Cerebellar nuclear complex (tissue), 1 donor: Measurements from ENCODE around the gene BCAM.
"Not testable (repeated sequence)": the region's sequence is repeated elsewhere in the genome, so short reads cannot be mapped to it uniquely, and the experiment has no call there.

Source experiments
- DNase-seq, 2 experiments: peaks; one replicate each; lab custom pipeline; 2025; lab: John Stamatoyannopoulos, UW

Gene BCAM

DNA sequence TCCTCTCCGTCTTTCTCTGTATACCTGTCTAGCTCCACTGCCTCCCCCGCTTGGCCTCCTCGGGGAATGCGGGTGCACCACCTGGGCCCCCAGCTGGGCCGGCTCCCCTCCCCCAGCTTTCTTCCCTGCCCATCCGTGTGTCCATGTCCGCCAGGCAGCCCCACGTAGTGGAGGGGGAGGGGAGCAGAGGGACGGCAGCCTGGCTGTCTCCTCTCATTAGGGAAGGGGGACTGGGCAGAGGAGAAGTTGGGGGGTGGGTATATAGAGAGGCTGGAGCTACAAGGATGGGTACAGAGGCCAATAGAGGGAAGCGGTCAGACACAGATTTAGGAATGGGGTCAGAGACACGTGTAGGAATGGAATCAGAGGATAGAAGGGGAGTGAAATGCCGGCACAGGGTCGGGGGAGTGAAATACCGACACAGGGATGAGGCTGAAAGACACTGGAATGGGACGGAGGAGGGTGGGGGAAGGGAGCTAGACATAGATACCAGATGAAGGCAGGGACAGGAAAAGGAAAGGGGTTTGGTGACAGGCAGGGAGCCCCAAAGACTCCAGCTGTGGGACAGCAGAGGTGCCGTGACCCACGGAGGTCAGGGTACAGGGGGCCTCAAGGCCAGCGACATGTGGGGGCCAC is 40.0 kb downstream of the BCAM start:
- no peak for DNase-seq

DNA sequence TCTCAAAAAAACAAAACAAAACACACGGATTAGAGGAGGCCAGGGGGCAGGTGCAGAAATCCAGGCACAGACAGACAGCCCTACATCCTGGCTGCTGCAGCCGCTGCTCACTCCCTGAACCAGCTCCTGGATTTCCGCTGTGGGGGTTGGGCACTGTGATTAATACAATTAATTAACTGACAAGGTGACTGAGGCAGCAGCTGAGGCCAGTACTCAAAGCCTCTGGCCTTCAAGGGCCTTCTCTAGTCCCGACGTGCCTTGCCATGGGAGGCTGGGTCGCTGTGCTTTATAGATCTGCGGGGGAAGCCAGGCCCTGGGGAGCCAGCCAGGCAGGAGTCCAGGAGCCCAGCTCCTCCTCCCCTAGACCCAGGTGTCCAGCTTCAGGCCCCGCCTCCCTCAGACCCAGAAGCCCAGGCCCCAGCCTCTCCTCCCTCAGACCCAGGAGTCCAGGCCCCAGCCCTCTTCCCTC is 41.8 kb downstream of the BCAM start:
- no peak for DNase-seq

DNA sequence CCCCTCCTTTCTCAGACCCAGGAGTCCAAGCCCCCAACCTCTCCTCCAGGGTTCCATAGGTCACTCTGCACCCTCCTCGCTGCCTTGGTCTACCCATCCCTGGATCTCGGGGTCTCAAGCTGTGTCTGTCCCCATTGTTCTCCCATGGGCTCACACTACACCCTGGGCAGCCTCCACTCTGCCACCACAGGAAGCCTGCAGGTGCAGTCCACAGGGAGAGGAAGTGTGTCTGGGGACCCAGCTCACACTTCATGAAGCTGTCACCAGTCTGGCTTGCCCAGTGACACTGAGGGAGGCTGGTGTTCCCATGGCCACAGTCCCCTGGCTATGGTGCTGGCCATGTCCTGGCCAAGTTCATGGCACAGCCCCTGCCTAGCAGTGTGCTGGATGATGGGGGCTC is 42.5 kb downstream of the BCAM start:
- DNase-seq, result no peak

DNA sequence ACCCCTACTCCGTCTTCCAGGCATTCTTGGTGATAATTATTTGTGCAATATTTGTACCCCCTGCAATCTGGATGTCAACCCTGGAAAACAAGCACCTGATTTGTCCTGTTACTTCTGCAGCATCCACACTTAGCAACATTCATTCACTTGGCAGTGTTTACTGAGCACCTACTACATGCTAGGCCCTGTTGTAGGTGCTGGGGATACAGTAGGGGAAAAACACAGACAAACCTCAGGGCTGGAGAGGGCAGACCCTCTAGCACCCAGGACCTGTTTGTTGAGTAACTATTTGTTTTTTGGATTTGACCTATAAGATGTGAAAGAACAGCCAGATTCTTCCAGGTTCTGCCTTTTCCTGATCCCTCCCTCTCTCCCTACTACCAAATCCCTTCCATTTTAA is 46.7 kb downstream of the BCAM start:
- no peak for DNase-seq

DNA sequence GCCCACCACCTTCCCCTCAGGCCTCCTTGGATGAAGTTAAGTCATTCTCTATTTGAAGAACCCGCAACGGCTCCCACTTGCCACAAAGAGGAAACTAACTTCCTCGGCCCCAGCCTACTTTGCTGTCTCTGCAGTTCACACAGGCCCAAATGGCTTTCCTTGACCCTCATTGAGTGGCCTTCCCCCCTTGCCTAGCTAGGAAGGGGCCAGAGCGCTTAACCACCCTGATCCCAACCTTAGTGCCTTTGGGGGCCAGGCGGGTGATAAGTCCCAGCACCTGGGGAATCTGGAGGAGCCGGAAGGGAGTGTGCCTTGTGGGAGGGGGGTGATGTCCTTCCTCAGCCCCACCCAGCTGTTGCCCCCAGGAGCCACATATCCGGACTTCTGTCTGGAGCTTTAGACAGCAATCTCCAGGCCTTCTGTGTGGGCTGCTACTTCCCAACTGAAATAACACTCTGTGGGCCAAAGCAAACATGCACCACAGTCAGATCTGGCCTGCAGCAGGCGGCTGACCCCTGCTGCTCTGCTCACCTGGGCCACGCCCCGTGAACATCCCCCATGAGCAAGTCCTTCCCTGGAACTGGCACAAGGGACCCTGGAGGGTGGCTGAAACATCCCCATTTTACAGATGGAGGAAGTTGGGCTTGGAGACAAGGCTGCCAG is 47.6 kb downstream of the BCAM start:
- DNase-seq, result no peak

DNA sequence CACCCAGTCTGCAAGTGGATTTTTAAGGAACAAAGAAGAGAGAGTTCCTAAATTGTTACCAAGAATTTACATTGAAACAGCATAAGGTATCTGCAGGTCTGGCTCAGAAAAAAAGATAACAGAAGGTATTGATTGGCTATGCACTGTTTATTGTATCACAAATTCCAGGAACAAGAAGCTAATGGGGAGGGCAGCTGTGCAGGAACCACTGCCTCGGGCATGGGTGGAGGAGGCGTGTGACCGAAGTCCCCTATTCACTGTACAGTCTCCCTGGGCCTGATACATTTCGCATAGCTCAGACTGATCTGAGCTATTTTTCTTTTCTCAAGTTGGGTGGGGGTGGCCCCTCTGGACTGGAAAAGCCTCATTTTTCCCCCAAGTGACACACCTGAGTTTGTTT is 48.9 kb downstream of the BCAM start:
- DNase-seq, result no peak

DNA sequence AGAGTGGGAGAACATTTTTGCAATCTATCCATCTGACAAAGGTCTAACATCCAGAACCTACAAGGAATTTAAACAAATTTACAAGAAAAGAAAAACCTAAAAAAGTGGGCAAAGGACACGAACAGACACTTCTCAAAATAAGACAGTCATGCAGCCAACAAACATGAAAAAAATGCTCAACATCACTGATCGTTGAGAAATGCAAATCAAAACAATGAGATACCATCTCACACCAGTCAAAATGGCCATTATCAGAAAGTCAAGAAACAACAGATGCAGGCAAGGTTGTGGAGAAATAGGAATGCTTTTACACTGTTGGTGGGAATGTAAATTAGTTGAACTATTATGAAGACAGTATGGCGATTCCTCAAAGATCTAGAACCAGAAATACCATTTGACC is 52.7 kb downstream of the BCAM start:
- not testable (repeated sequence) for DNase-seq

DNA sequence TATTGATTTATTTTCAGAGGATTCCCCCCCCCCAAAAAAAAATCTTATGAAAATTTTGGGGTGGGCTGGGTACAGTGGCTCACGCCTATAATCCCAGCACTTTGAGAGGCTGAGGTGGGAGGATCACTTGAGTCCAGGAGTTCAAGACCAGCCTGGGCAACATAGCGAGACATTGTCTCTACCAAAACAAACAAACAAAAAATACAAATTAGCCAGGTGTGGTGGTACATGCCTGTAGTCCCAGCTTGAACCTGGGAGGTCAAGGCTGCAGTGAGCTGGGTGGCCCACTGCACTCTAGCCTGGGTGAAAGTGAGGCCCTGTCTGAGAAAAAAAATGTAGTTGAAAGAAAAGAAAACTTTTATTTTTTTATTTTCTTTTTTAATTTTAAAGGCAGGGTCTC is 55.1 kb downstream of the BCAM start:
- DNase-seq, result no peak

DNA sequence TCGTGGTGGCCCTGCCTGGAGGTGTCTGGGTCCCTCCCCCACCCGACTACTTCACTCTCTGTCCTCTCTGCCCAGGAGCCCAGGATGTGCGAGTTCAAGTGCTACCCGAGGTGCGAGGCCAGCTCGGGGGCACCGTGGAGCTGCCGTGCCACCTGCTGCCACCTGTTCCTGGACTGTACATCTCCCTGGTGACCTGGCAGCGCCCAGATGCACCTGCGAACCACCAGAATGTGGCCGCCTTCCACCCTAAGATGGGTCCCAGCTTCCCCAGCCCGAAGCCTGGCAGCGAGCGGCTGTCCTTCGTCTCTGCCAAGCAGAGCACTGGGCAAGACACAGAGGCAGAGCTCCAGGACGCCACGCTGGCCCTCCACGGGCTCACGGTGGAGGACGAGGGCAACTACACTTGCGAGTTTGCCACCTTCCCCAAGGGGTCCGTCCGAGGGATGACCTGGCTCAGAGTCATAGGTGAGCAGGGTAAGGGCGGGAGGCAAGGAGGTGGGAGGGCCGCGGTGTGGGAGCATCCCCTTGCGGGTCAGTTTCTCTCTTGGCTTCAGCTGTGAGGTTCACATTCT is 56.4 kb downstream of the BCAM start:
- no peak for DNase-seq

DNA sequence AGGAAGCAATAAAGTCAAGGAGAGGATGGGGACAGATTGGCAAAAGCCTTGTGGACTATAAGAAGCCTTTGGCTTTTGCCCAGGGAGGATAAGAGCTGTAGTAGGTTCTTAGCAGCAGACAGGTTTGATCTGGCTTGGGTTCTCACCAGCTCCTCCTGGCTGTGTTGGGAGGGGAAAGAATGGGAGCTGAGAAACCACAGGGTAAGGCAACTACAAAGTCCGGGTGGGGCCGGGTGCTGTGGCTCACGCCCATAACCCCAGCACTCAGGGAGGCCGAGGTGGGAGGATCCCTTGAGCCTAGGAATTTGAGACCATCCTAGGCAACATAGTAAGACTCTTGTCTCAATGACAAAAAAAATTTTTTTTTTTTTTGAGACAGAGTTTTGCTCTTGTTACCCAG is 57.8 kb downstream of the BCAM start:
- DNase-seq, result no peak

DNA sequence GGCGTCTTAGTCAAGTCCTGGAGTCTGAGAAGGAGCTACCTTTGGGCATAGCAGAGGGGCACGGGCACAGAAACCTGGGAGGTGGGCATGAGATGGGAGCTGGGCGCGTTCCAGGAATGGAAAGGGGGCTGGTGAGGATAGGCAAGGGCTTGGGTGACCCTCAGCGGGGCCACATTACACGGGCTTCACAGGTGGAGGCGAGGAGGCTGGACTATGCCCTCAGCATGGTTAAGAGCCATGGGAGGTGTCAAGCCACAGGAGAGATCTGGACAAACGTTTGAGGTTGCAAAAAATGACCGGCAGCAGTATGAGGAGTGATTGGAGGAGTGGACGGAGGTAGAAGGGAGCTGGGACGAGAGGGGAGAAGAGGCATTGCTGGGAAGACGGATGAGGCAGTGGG is 58.7 kb downstream of the BCAM start:
- no peak for DNase-seq

DNA sequence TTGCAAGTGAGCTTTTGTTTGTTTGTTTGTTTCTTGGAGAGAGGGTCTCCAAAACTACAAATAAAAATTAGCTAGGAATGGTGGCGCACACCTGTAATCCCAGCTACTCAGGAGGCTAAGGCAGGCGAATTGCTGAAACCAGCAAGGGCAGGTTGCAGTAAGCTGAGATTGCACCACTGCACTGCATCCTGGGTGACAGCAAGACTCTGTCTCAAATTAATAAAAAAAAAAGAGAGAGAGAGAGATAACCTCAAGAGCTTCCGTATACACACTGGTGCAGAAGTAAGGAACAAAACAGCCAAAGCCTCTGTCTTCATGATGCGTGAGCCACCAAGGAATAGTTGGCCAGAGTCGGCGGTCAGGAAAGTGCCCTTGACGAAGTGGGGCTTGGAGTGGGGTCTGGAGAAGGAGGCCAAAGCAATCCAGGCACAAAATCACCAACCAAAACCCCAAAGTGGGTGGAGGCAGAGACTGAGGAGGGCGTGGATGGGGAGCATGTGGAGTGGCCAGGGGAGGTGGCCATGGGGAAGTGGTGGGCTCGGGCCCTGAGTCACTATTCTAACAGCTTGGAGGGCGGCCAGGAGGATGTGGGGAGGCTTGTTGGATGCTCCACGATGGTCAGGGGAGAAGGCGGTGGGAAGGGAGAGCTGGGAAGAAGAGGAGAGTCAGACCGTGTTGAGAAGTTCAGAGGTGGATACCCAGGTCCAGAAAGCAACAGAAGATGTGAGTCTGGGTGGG is 61.0 kb downstream of the BCAM start:
- no peak for DNase-seq
